ENCODE results near the gene DEXI. TPM values are rescaled to one million over a fixed set of nuclear protein-coding genes. Genes with fewer than 3 reads are reported as not detected.

Gene DEXI
- total and polyA plus RNA-seq, 2 of the 13 experiments (the other 11 are each of a cell fraction or from before 2014, with no cell fraction given), result 51.5 to 70.4 TPM

DNA sequence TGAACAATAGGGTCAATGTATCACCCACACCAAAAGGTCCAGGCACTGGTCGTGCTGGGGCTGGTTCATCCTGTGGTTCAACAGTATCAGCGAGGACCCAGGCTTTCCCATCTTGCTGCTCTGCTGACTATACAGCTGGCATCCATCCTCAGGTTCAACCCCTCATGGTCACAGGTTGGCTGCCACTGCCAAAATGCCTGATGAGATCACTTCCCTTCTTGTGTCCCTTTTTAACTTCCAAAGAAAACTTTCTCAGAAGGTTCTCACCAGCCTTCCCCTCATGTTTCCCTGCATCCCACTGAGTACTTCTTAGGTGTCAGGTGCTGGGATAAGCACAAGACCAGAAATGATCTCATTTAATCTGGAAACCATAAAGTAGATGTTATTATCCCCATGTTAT is 27.8 kb upstream of the DEXI start:
- Histone ChIP-seq H3K27me3 (ENCODE audit: control insufficient read depth in 1 of 2, insufficient read depth in 2 of 2, low read length in 2 of 2) (no peaks in the 10 kb centered on the region; a peak in 1 of 5 replicates), H3K9me3 (ENCODE audit: low read length) (no peaks in the 10 kb centered on the region), H3K9ac (ENCODE audit: insufficient read depth, low read depth, low read length) (no peak overlapping the region), H3K4me3 (replicated peaks in 1 of 3; ENCODE audit: insufficient read depth in 1 of 3, low read depth in 2 of 3, low read length in 3 of 3) (no peak overlapping the region), H3K4me1 (ENCODE audit: insufficient read depth, low read length) (peaks cover 9% of the 10 kb centered on the region), H3K27ac (ENCODE audit: extremely low read length, insufficient read depth, low read length) (no peak overlapping the region), H2AFZ (ENCODE audit: low read length) (no peak overlapping the region), H3K36me3 (replicated peaks in 1 of 2; ENCODE audit: control insufficient read depth in 1 of 2, insufficient read depth in 2 of 2, low read length in 2 of 2) (peaks cover 5 to 34% of the 10 kb centered on the region in 2 experiments), H3K79me2 (ENCODE audit: insufficient read depth, low read length) (no peaks in the 10 kb centered on the region), H3K4me2 (ENCODE audit: low read depth, low read length) (no peak overlapping the region), H4K20me1 (ENCODE audit: insufficient read depth, low read length) (no peaks in the 10 kb centered on the region)
- ChIA-PET CTCF (ENCODE audit: low intra/inter-chr PET ratio, low total read pairs) (interaction anchor here (3.9 kb wide), 1 partner anchor 386 kb away, joined by 27 read pairs; no protein-coding TSS in a partner anchor), POLR2A (no interaction called here)
- FAIRE-seq (no peak), ATAC-seq (no peak), DNase-seq (ENCODE audit: low spot score) (no peak)
- WGBS (ENCODE audit: low lambda C conversion rate), result 100% methylated on average over 2 of the region's 2 CpGs
- TF ChIP-seq REXO4 (CRISPR knock-in tag; IDR thresholded peaks at IDR 0.05; ENCODE audit: borderline replicate concordance), result no peak
- in situ Hi-C loops (cut with HindIII; ENCODE audit: extremely low pct_ligation_motif_present, low pct_unique_long_range_greater_than_20kb), result no loop called here
- intact Hi-C loops (cut with micrococcal nuclease; ENCODE audit: unreplicated experiment), result loop anchor here (2.0 kb wide), 1 partner anchor 241 kb away; no protein-coding TSS in a partner anchor
- BruUV-seq (replicated peaks), result no TSS peak

- H3K4me3 ChIP-seq (replicated peaks in 1 of 3; ENCODE audit: insufficient read depth in 1 of 3, low read depth in 2 of 3, low read length in 3 of 3), result no peak overlapping the region
- no peak overlapping the region for H3K27ac ChIP-seq (ENCODE audit: extremely low read length, insufficient read depth, low read length)
- no TSS peak for BruUV-seq (replicated peaks)
- ChIA-PET CTCF (ENCODE audit: low intra/inter-chr PET ratio, low total read pairs) (interaction anchor here (3.9 kb wide), 1 partner anchor 387 kb away, joined by 27 read pairs; no protein-coding TSS in a partner anchor), POLR2A (interaction anchor here (2.9 kb wide), 1 partner anchor 286 kb away, joined by 24 read pairs; the partner anchor contains the start of gene SOCS1)
- intact Hi-C loops (cut with micrococcal nuclease; ENCODE audit: unreplicated experiment) (loop anchor here (2.0 kb wide), 1 partner anchor 241 kb away; no protein-coding TSS in a partner anchor), in situ Hi-C loops (cut with HindIII; ENCODE audit: extremely low pct_ligation_motif_present, low pct_unique_long_range_greater_than_20kb) (loop anchor here (5.0 to 10.0 kb wide), 2 partner anchors 288 to 395 kb away; partner anchors contain the start of gene SOCS1)
- no peak overlapping the region for H3K4me2 ChIP-seq (ENCODE audit: low read depth, low read length)
- H3K4me1 ChIP-seq (ENCODE audit: insufficient read depth, low read length), result peaks cover 9% of the 10 kb centered on the region
- TF ChIP-seq ZNF629 (CRISPR knock-in tag; conservative IDR thresholded peaks at IDR 0.05) (peak; percentile 88), ARNT2 (CRISPR knock-in tag; IDR thresholded peaks at IDR 0.05; ENCODE audit: low read depth) (no peak)
- 85% methylated on average over 1 of the region's 1 CpG for WGBS (ENCODE audit: low lambda C conversion rate)
- no peak for DNase-seq (ENCODE audit: low spot score)
- H3K36me3 ChIP-seq (replicated peaks in 1 of 2; ENCODE audit: control insufficient read depth in 1 of 2, insufficient read depth in 2 of 2, low read length in 2 of 2), result peaks cover 5 to 38% of the 10 kb centered on the region in 2 experiments
- no peak for FAIRE-seq
- H3K27me3 ChIP-seq (ENCODE audit: control insufficient read depth in 1 of 2, insufficient read depth in 2 of 2, low read length in 2 of 2), result no peaks in the 10 kb centered on the region; a peak in 1 of 5 replicates
- H3K79me2 ChIP-seq (ENCODE audit: insufficient read depth, low read length), result no peaks in the 10 kb centered on the region
- H2AFZ ChIP-seq (ENCODE audit: low read length), result no peak overlapping the region
- H3K9ac ChIP-seq (ENCODE audit: insufficient read depth, low read depth, low read length), result no peak overlapping the region
- ATAC-seq, result no peak
- no peaks in the 10 kb centered on the region for H3K9me3 ChIP-seq (ENCODE audit: low read length)
- H4K20me1 ChIP-seq (ENCODE audit: insufficient read depth, low read length), result no peaks in the 10 kb centered on the region
Observed at GRCh38 chr16:10969615-10970014, 27.3 kb upstream of the DEXI start.
